Vagina (tissue), 2 donors: ENCODE data around the gene NKX1-2. TPM values are rescaled to one million over a fixed set of nuclear protein-coding genes. Genes with fewer than 3 reads are reported as not detected.

Experiments
- DNase-seq, 2 donors: peaks; one replicate each; pipeline ENCODE4 v3.0.0-alpha.2; 2017; ENCODE audit errors: extremely low spot score in 2 of 2
- H3K27ac ChIP-seq: fragments of 200-600 bp; sonication (generic); one replicate; pipeline ENCODE4 v1.5.1; 2019
- H3K27me3 ChIP-seq: fragments of 200-600 bp; sonication (generic); one replicate; pipeline ENCODE4 v1.5.1; 2019
- H3K36me3 ChIP-seq, 2 donors: fragments of 200-600 bp; sonication (generic); one replicate each; pipeline ENCODE4 v1.5.1; 2017 to 2019
- H3K4me1 ChIP-seq: fragments of 200-600 bp; sonication (generic); one replicate; pipeline ENCODE4 v1.5.1; 2019
- H3K4me3 ChIP-seq, 2 donors: fragments of 200-600 bp; sonication (generic); 1 replicate in 1 of 2; 2 replicates in 1 of 2; pipeline ENCODE4 v1.5.1; 2016 to 2019
- H3K9me3 ChIP-seq: fragments of 200-600 bp; sonication (generic); one replicate; pipeline ENCODE4 v1.5.1; 2019
- POLR2A ChIP-seq, 2 donors: fragments of 450-650 bp; IDR thresholded peaks; one replicate each; pipeline ENCODE4 v1.6.1; 2017; ENCODE audit warnings: antibody characterized with exemption in 2 of 2, mild to moderate bottlenecking in 2 of 2, moderate library complexity in 2 of 2
- POLR2AphosphoS5 ChIP-seq, 2 donors: sonication (generic); formaldehyde crosslinking; IDR thresholded peaks; one replicate each; pipeline ENCODE4 v1.9.0; 2017; ENCODE audit warnings: antibody characterized with exemption in 2 of 2, mild to moderate bottlenecking in 2 of 2, low read depth in 1 of 2; ENCODE audit not compliant: insufficient read depth in 1 of 2
- intact Hi-C: fragments of 100-400 bp; cut with DNase I; formaldehyde crosslinking; loops from one replicate; pipeline ENCODE4 v1.15.1; 2023
- total RNA-seq: library from RNA; depleted of rRNA; stranded (reverse); fragments of >200 nt; gene quantifications from one replicate; pipeline ENCODE4 v1.2.3, GENCODE V29; 2016
- TF ChIP-seq, protein P1 (sequence below), 3 experiments: fragments of 450-650 bp in 2 of 3; fragments of 200-600 bp in 1 of 3; sonication (generic) in 1 of 3; IDR thresholded peaks; one replicate each; pipeline ENCODE4 v1.5.1; 2017 to 2019; ENCODE audit warnings: antibody characterized with exemption in 3 of 3, mild to moderate bottlenecking in 2 of 3, moderate library complexity in 2 of 3

Gene NKX1-2
- total RNA-seq: 0.98 TPM

DNA sequence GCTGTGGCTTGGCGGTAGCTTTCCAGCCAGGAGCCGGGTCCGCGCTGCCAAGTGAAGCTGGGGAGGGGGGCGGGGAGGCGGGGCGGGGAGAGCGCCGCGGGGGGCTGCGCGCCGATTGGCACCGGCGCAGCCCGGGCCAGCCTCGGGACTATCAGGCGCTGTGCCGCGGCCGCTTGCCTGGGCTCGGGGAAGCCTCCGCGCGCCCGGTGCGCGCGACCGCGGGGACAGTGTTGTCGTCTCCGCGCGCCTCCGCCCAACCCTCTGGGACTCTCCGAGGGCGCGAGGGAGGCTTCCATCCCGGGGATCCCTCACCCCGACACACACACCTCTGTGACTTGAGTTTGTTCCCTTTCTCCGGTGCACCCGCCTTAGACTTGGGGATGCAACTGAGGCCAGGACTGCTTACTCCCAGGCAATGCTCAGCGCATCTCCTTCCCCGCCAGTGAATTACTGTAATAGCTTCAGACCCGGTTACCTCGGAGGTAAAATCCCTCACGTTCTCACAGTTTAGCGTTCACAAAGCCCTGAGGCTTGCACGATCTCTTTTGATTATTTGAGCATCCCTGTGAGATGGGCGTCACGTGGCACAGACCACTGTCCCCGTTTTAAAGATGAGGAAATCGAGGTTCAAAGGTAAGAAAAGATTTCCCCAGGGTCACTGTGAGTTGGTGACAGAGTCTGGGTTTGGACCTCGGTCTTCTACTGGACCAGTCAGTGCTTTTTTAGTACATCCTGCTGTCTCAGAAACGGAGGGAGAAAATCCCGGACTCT lies at the start of gene NKX1-2:
NKX1-2 (minus strand) TSS at position 24 of the 771 bp plus-strand sequence. CDS start 92 bp downstream, outside the sequence.
- peak within 1 kb of the TSS; percentile 23 to 30 for H3K4me3 ChIP-seq
- peaks cover 5% of the 10 kb centered on the region for H3K27me3 ChIP-seq

DNA sequence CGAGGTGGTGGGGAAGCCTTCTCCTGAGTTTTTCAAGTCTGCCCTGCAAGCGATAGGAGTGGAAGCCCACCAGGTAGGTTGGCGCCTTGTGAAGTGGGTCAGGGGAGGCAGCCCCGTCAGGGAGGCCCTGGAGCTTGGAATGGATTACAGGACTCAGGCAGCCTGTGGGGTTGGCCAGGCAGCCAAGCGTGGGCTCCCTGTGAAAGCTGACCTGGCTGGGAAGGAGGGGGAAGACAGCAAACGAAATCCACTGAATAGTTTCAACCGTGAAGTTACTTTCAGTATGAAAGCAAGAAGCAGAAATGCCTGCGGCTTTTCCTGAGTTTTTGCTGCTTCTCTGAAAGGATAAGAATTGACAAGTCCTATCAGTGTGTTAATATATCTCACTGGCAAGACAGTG lies 48.2 kb upstream of the NKX1-2 start:
- Histone ChIP-seq H3K9me3 (no peaks in the 10 kb centered on the region), H3K4me3 (no peak overlapping the region), H3K27me3 (no peaks in the 10 kb centered on the region), H3K36me3 (peaks cover 0 to 6% of the 10 kb centered on the region in 2 donors), H3K27ac (no peak overlapping the region), H3K4me1 (peaks cover 5% of the 10 kb centered on the region)
- TF ChIP-seq POLR2AphosphoS5 (IDR thresholded peaks at IDR 0.05; ENCODE audit: insufficient read depth in 1 of 2, low read depth in 1 of 2) (no peak), POLR2A (IDR thresholded peaks at IDR 0.05) (no peak)
- TF ChIP-seq, protein P1, sequence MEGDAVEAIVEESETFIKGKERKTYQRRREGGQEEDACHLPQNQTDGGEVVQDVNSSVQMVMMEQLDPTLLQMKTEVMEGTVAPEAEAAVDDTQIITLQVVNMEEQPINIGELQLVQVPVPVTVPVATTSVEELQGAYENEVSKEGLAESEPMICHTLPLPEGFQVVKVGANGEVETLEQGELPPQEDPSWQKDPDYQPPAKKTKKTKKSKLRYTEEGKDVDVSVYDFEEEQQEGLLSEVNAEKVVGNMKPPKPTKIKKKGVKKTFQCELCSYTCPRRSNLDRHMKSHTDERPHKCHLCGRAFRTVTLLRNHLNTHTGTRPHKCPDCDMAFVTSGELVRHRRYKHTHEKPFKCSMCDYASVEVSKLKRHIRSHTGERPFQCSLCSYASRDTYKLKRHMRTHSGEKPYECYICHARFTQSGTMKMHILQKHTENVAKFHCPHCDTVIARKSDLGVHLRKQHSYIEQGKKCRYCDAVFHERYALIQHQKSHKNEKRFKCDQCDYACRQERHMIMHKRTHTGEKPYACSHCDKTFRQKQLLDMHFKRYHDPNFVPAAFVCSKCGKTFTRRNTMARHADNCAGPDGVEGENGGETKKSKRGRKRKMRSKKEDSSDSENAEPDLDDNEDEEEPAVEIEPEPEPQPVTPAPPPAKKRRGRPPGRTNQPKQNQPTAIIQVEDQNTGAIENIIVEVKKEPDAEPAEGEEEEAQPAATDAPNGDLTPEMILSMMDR (IDR thresholded peaks at IDR 0.05): no peak
- intact Hi-C loops: no loop called here
- no peak for DNase-seq

More for the DNA sequence above, at the start of gene NKX1-2:
- TF ChIP-seq POLR2AphosphoS5 (IDR thresholded peaks at IDR 0.05; ENCODE audit: insufficient read depth in 1 of 2, low read depth in 1 of 2) (no peak), POLR2A (IDR thresholded peaks at IDR 0.05) (no peak)
- TF ChIP-seq, protein P1 (IDR thresholded peaks at IDR 0.05): no peak
- Histone ChIP-seq H3K4me1 (peaks cover 37% of the 10 kb centered on the region), H3K36me3 (no peaks in the 10 kb centered on the region), H3K9me3 (no peaks in the 10 kb centered on the region), H3K27ac (no peak within 1 kb of the TSS)
- no peak for DNase-seq
- intact Hi-C loops: no loop called here

DNA sequence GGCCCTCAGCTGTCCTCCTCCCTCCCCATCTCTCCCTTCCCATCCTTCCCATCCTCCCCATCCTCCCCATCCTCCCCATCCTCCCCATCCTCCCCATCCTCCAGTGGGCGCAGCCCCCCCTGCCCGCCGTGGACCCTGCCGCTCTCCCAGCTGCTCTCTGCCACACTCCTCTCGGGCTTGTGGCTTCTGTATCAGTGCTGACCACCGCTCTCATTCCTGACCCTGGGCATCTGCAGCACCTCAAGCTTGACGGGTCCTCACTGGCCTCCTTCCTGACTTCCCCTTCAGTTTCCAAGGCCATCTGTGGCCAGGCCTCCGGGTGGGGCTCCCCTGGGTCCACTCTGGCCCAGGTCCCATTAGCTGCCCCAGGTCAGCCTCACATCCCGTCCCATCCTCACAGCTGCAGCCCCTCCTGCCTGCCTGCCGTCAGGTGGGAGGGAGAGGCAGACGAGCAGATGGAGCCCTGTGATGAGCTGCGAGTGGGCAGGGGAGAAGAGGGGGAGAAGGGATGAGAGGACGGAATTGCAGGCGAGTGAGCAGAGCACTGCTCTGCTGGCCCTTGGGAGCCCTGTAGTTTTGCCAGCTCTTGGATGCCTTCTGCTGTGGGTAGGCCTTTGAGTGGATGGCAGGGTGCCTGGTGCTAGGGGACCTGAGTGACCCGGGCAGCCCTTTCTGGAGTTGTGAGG lies 47.5 kb upstream of the NKX1-2 start:
- Histone ChIP-seq H3K36me3 (peaks cover 0 to 6% of the 10 kb centered on the region in 2 donors), H3K9me3 (no peaks in the 10 kb centered on the region), H3K4me3 (no peak overlapping the region), H3K4me1 (peaks cover 5% of the 10 kb centered on the region), H3K27ac (no peak overlapping the region), H3K27me3 (no peaks in the 10 kb centered on the region)
- DNase-seq: no peak
- intact Hi-C loops: no loop called here
- TF ChIP-seq POLR2A (IDR thresholded peaks at IDR 0.05) (no peak), POLR2AphosphoS5 (IDR thresholded peaks at IDR 0.05; ENCODE audit: insufficient read depth in 1 of 2, low read depth in 1 of 2) (no peak)
- TF ChIP-seq, protein P1 (IDR thresholded peaks at IDR 0.05): no peak

DNA sequence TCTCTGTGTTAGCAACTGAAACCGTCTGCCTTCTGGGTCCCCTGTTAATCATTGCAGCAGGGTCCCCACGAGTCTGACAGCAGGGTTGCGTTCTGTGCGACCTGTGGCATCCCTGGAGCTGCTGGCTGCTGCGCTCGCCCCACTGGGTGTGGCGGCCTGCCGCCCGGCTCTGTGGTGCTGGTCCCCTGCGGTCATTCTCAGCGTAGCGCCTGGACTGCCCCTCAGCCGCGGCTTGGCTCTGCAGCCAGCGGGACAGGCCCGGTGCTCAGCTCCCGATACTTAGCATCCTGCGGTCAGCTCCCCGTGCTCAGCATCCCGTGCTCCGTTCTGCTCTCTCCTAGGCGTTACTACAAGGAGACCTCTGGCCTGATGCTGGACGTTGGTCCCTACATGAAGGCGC lies 46.8 kb upstream of the NKX1-2 start:
- TF ChIP-seq, protein P1 (IDR thresholded peaks at IDR 0.05): no peak
- no peak for TF ChIP-seq POLR2AphosphoS5 (IDR thresholded peaks at IDR 0.05; ENCODE audit: insufficient read depth in 1 of 2, low read depth in 1 of 2)
- no peak for TF ChIP-seq POLR2A (IDR thresholded peaks at IDR 0.05)
- Histone ChIP-seq H3K36me3 (peaks cover 0 to 6% of the 10 kb centered on the region in 2 donors), H3K9me3 (no peaks in the 10 kb centered on the region), H3K4me3 (no peak overlapping the region), H3K27ac (no peak overlapping the region), H3K4me1 (peaks cover 5% of the 10 kb centered on the region), H3K27me3 (no peaks in the 10 kb centered on the region)
- intact Hi-C loops: no loop called here
- no peak for DNase-seq
